IMR-90 (cell line): Measurements from ENCODE around the gene GRAMD1B.

Experiments
- BHLHE40 ChIP-seq: fragments of 150-350 bp; IDR thresholded peaks from 2 replicates; pipeline ENCODE4 v1.6.1; 2016; ENCODE audit warnings: mild to moderate bottlenecking, low read depth, low read length
- CEBPB ChIP-seq: IDR thresholded peaks from 2 replicates; pipeline ENCODE4 v1.6.1; 2012; ENCODE audit warnings: low read depth, low read length, improper control_type of control experiment
- FOS ChIP-seq: fragments of 150-350 bp; IDR thresholded peaks from 2 replicates; pipeline ENCODE4 v1.6.1; 2016; ENCODE audit warnings: low read depth, low read length
- MAFK ChIP-seq: IDR thresholded peaks from 2 replicates; pipeline ENCODE4 v1.6.1; 2012; ENCODE audit warnings: low read depth, low read length, improper control_type of control experiment
- MXI1 ChIP-seq: IDR thresholded peaks from 2 replicates; pipeline ENCODE4 v1.6.1; 2012; ENCODE audit warnings: low read depth, mild to moderate bottlenecking, low read length, moderate library complexity, borderline replicate concordance
- POLR2A ChIP-seq: IDR thresholded peaks from 2 replicates; pipeline ENCODE4 v1.6.1; 2012; ENCODE audit warnings: mild to moderate bottlenecking, low read depth, low read length
- RAD21 ChIP-seq: IDR thresholded peaks from 2 replicates; pipeline ENCODE4 v1.6.1; 2012; ENCODE audit warnings: low read length, improper control_type of control experiment
- TF ChIP-seq, protein P1 (sequence below): conservative IDR thresholded peaks from 2 replicates; pipeline ENCODE4 v1.5.1; 2012; ENCODE audit warnings: mild to moderate bottlenecking, low read depth, low read length, improper control_type of control experiment
- TF ChIP-seq, protein P2 (sequence below): fragments of 150-350 bp; IDR thresholded peaks from 2 replicates; pipeline ENCODE4 v1.6.1; 2016; ENCODE audit warnings: low read depth, mild to moderate bottlenecking, low read length, moderate library complexity, borderline replicate concordance
- TF ChIP-seq, protein P3 (sequence below): fragments of 150-350 bp; IDR thresholded peaks from 2 replicates; pipeline ENCODE4 v1.6.1; 2017; ENCODE audit warnings: mild to moderate bottlenecking, antibody characterized with exemption, low read length, low read depth

DNA sequence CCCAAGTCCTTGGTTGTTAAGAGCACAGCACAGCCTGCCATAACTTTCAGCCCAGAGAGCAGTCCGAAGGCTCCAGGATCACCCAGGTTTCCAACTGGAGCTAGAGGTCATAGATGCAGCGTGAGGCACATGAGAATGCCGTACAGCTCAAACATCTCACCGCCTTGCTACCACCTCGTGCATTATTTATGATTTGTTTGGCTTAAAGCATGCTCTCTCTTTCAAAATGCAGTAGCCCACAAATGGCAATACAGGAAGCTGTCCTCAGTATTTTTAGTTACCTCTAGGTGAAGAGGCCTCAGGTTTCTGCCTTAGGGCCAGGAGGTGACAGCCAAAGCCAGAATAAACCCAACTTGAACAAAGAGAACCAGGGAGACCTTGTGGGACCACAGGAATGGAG is 210.0 kb downstream of the GRAMD1B start:
- no peak for TF ChIP-seq MAFK
- no peak for TF ChIP-seq RAD21
- TF ChIP-seq, protein P1, sequence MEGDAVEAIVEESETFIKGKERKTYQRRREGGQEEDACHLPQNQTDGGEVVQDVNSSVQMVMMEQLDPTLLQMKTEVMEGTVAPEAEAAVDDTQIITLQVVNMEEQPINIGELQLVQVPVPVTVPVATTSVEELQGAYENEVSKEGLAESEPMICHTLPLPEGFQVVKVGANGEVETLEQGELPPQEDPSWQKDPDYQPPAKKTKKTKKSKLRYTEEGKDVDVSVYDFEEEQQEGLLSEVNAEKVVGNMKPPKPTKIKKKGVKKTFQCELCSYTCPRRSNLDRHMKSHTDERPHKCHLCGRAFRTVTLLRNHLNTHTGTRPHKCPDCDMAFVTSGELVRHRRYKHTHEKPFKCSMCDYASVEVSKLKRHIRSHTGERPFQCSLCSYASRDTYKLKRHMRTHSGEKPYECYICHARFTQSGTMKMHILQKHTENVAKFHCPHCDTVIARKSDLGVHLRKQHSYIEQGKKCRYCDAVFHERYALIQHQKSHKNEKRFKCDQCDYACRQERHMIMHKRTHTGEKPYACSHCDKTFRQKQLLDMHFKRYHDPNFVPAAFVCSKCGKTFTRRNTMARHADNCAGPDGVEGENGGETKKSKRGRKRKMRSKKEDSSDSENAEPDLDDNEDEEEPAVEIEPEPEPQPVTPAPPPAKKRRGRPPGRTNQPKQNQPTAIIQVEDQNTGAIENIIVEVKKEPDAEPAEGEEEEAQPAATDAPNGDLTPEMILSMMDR, result no peak
- TF ChIP-seq CEBPB, result no peak
- TF ChIP-seq, protein P2, sequence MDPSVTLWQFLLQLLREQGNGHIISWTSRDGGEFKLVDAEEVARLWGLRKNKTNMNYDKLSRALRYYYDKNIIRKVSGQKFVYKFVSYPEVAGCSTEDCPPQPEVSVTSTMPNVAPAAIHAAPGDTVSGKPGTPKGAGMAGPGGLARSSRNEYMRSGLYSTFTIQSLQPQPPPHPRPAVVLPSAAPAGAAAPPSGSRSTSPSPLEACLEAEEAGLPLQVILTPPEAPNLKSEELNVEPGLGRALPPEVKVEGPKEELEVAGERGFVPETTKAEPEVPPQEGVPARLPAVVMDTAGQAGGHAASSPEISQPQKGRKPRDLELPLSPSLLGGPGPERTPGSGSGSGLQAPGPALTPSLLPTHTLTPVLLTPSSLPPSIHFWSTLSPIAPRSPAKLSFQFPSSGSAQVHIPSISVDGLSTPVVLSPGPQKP, result no peak
- TF ChIP-seq POLR2A, result no peak
- no peak for TF ChIP-seq MXI1
- TF ChIP-seq, protein P3, sequence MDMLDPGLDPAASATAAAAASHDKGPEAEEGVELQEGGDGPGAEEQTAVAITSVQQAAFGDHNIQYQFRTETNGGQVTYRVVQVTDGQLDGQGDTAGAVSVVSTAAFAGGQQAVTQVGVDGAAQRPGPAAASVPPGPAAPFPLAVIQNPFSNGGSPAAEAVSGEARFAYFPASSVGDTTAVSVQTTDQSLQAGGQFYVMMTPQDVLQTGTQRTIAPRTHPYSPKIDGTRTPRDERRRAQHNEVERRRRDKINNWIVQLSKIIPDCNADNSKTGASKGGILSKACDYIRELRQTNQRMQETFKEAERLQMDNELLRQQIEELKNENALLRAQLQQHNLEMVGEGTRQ, result no peak
- no peak for TF ChIP-seq BHLHE40
- TF ChIP-seq FOS, result no peak
